Mammary epithelial cell (primary cell): ENCODE measurements around the gene ZNF324.

Source experiments
- CTCF ChIP-seq, 2 donors: IDR thresholded peaks in 1 of 2; conservative IDR thresholded peaks in 1 of 2; 2 replicates each; pipeline ENCODE4 v1.5.1; 2011 to 2012; ENCODE audit warnings: inconsistent platforms in 2 of 2, low read length in 2 of 2, mild to moderate bottlenecking in 2 of 2, control low read depth in 1 of 2, low read depth in 1 of 2; ENCODE audit not compliant: insufficient read depth in 1 of 2; ENCODE audit errors: extremely low read depth in 1 of 2
- EZH2 ChIP-seq: IDR thresholded peaks from 2 replicates; pipeline ENCODE4 v1.6.1; 2012; ENCODE audit warnings: low read length, inconsistent platforms, borderline replicate concordance

DNA sequence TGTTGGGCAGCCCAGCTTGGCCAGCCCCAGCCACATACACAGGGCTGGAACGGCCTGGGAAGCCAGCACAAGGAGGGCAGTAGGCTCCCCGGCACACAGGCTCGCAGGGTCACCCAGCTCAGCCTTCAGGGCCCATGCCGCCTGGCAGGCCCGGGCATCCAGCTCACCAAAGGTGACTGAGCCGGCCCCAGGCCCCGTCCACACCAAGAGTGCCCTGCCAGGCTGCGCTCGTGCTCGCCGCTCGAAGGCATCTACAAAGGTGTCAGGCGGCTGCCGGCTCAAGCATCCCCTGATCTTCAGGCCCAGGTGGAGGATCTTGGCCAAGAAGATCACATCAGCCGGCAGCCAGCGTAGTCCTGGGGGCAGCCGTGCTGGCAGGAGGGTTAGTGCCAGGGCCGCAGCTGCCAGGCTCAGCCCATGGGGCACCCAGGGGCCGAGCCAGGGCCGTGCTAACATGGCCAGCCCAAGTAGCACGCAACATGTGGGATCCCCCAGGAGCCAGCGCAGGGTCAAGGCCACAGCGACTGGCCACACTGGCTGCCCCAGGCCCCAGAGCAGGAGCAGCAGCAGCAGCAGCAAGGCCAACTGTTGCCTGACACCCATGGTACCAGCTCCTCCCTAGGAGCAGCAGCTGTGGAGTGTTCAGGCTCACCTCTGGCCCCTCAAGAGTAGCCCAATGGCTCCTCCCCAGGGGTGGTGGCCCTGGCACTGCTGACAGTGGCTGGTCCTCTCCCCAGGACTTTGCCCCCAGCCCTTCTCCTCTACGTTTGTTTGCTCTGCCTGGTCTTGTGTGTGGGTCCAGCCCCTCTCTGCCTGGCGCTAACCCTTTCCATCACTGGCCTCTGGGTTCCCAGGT is 44.7 kb downstream of the ZNF324 start, which contains the start of gene SLC27A5:
- TF ChIP-seq CTCF (conservative IDR thresholded peaks at IDR 0.05 in 1 of 2, IDR thresholded peaks at IDR 0.05 in 1 of 2; ENCODE audit: extremely low read depth in 1 of 2, insufficient read depth in 1 of 2, low read depth in 1 of 2, low read length in 2 of 2) (no peak), EZH2 (no peak)
